Astrocyte (in vitro differentiated cells and primary cell): ENCODE measurements around the gene MARCHF9. TPM values are rescaled to one million over a fixed set of nuclear protein-coding genes. Genes with fewer than 3 reads are reported as not detected.

Experiments
- DNase-seq: peaks from one replicate; pipeline ENCODE4 v3.0.0-alpha.2; 2010; ENCODE audit warnings: low read depth
- FAIRE-seq: peaks from 2 replicates; lab custom pipeline; 2011; peaks lifted over from hg19 to GRCh38; lab: Jason Lieb, UNC
- H2AFZ ChIP-seq: 2 replicates; pipeline ENCODE4 v1.6.0; 2012; ENCODE audit warnings: low read depth, low read length, inconsistent platforms
- H3K27ac ChIP-seq: 2 replicates; pipeline ENCODE4 v1.5.1; 2011; ENCODE audit warnings: low read depth, low read length, inconsistent platforms
- H3K27me3 ChIP-seq: 2 replicates; pipeline ENCODE4 v1.6.0; 2011; ENCODE audit warnings: low read length, inconsistent platforms; ENCODE audit not compliant: insufficient read depth
- H3K36me3 ChIP-seq: 2 replicates; pipeline ENCODE4 v1.5.1; 2011; ENCODE audit warnings: low read length, inconsistent platforms; ENCODE audit not compliant: insufficient read depth
- H3K4me1 ChIP-seq: 2 replicates; pipeline ENCODE4 v1.5.1; 2011; ENCODE audit warnings: low read length, inconsistent platforms; ENCODE audit not compliant: insufficient read depth
- H3K4me2 ChIP-seq: 2 replicates; pipeline ENCODE4 v1.6.0; 2012; ENCODE audit warnings: low read length, inconsistent platforms
- H3K4me3 ChIP-seq: 2 replicates; pipeline ENCODE4 v1.5.1; 2011; ENCODE audit warnings: low read depth, mild to moderate bottlenecking, low read length, inconsistent platforms; ENCODE audit not compliant: insufficient read depth
- H3K79me2 ChIP-seq: 2 replicates; pipeline ENCODE4 v1.6.0; 2012; ENCODE audit warnings: mild to moderate bottlenecking, low read length, inconsistent platforms; ENCODE audit not compliant: insufficient read depth
- H3K9ac ChIP-seq: 2 replicates; pipeline ENCODE4 v1.6.0; 2012; ENCODE audit warnings: mild to moderate bottlenecking, low read length, inconsistent platforms
- H3K9me3 ChIP-seq: 2 replicates; pipeline ENCODE4 v1.5.1; 2012; ENCODE audit warnings: low read depth, mild to moderate bottlenecking, low read length, inconsistent platforms; ENCODE audit not compliant: insufficient read depth
- H4K20me1 ChIP-seq: 2 replicates; pipeline ENCODE4 v1.6.0; 2012; ENCODE audit warnings: low read length, inconsistent platforms; ENCODE audit not compliant: insufficient read depth
- H3K27ac Mint-ChIP-seq: one replicate; pipeline ENCODE4 v1.8.0; 2021; ENCODE audit warnings: mild to moderate bottlenecking, mixed read lengths; ENCODE audit not compliant: unreplicated experiment
- H3K27me3 Mint-ChIP-seq: one replicate; pipeline ENCODE4 v1.8.0; 2021; ENCODE audit warnings: low read depth, mixed read lengths; ENCODE audit not compliant: unreplicated experiment
- H3K36me3 Mint-ChIP-seq: one replicate; pipeline ENCODE4 v1.8.0; 2021; ENCODE audit warnings: low read depth, mixed read lengths; ENCODE audit not compliant: unreplicated experiment
- H3K4me1 Mint-ChIP-seq: one replicate; pipeline ENCODE4 v1.8.0; 2021; ENCODE audit warnings: low read depth, mixed read lengths; ENCODE audit not compliant: unreplicated experiment
- H3K4me3 Mint-ChIP-seq: one replicate; pipeline ENCODE4 v1.8.0; 2021; ENCODE audit warnings: mild to moderate bottlenecking, moderate library complexity, mixed read lengths; ENCODE audit not compliant: unreplicated experiment
- H3K9me3 Mint-ChIP-seq: one replicate; pipeline ENCODE4 v1.8.0; 2021; ENCODE audit warnings: mild to moderate bottlenecking, mixed read lengths; ENCODE audit not compliant: unreplicated experiment
- CTCF ChIP-seq: IDR thresholded peaks from 2 replicates; pipeline ENCODE4 v1.5.1; 2011; ENCODE audit warnings: low read depth, mild to moderate bottlenecking, inconsistent platforms, low read length, moderate library complexity; ENCODE audit not compliant: insufficient read depth
- EZH2 ChIP-seq: IDR thresholded peaks from 2 replicates; pipeline ENCODE4 v1.6.1; 2012; ENCODE audit warnings: mild to moderate bottlenecking, low read length, inconsistent platforms; ENCODE audit not compliant: insufficient read depth
- total RNA-seq: library from RNA; stranded (reverse); gene quantifications from 2 replicates; pipeline ENCODE4 v1.2.1, GENCODE V29; 2021

MARCHF9 gene
- total RNA-seq, 1 donor from 2014 or later, result 13.0 TPM

DNA sequence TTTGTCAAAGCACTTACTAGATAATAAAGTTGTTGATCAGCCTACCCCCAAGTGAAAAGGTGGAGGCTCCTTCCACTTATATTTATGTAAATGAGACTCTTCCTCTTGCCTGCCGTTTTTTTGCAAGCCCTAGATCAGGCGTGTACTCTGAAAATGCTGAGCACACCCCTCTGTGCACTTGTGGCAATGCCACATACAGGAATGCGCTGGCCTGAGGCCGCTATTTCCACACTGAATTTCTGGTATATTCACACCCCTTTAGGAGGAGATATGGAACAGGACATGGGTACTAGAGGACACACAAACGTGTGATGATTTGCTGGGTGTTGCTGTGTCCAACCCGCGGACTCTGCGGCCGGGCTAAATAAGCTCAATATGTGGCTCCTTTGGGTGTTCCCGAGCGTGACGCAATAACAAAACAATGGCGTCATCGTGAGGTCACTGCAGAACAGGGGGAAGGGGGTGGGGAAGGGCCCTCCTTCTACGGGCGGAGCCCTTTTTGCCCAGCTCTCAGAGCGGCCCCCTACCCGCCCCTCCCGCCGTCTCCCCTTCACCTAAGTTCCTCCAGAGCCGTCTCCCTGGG, 10.6 kb upstream of the MARCHF9 start:
- H3K9ac ChIP-seq, result peak overlapping the region; percentile 96
- DNase-seq (no peak), FAIRE-seq (no peak)
- Mint-ChIP-seq H3K9me3 (no peaks in the 10 kb centered on the region), H3K27ac (peak overlapping the region; percentile 97), H3K4me3 (peak overlapping the region; percentile 95), H3K27me3 (peaks cover 20% of the 10 kb centered on the region), H3K36me3 (peaks cover 28% of the 10 kb centered on the region), H3K4me1 (peaks cover 6% of the 10 kb centered on the region)
- no peaks in the 10 kb centered on the region for H4K20me1 ChIP-seq
- H3K9me3 ChIP-seq, result no peaks in the 10 kb centered on the region
- peak overlapping the region; percentile 93 for H3K27ac ChIP-seq
- TF ChIP-seq EZH2, result no peak
- TF ChIP-seq CTCF, result no peak
- peaks cover 12% of the 10 kb centered on the region for H3K79me2 ChIP-seq
- peaks cover 21% of the 10 kb centered on the region for H3K36me3 ChIP-seq
- peaks cover 5% of the 10 kb centered on the region for H3K4me1 ChIP-seq
- H3K4me3 ChIP-seq, result peak overlapping the region; percentile 77
- H3K27me3 ChIP-seq, result peaks cover 25% of the 10 kb centered on the region
- H3K4me2 ChIP-seq, result peak overlapping the region; percentile 97
- peak overlapping the region; percentile 35 for H2AFZ ChIP-seq

GRCh38 chr12:57744777-57745484, 10.0 kb upstream of the MARCHF9 start, which contains the start of gene TSPAN31:
TSPAN31 (plus strand) TSS chr12:57745039; CDS start chr12:57745155, 116 bp downstream.
- peak within 1 kb of the TSS; percentile 77 for H3K4me3 ChIP-seq
- peaks cover 18% of the 10 kb centered on the region for H3K27me3 ChIP-seq
- H3K36me3 Mint-ChIP-seq, result peaks cover 28% of the 10 kb centered on the region
- peak within 1 kb of the TSS; percentile 97 for H3K4me2 ChIP-seq
- H2AFZ ChIP-seq, result peak within 1 kb of the TSS; percentile 52
- peak within 1 kb of the TSS; percentile 93 for H3K27ac ChIP-seq
- DNase-seq (peak; percentile 97), FAIRE-seq (peak; percentile 37)
- peaks cover 5% of the 10 kb centered on the region for H3K4me1 ChIP-seq
- peaks cover 19% of the 10 kb centered on the region for H3K79me2 ChIP-seq
- peaks cover 21% of the 10 kb centered on the region for H3K36me3 ChIP-seq
- no peaks in the 10 kb centered on the region for H3K9me3 ChIP-seq
- H3K4me3 Mint-ChIP-seq, result peak within 1 kb of the TSS; percentile 95
- H3K27ac Mint-ChIP-seq, result peak within 1 kb of the TSS; percentile 97
- no peak for TF ChIP-seq CTCF
- no peak for TF ChIP-seq EZH2
- no peaks in the 10 kb centered on the region for H3K9me3 Mint-ChIP-seq
- H4K20me1 ChIP-seq, result no peaks in the 10 kb centered on the region
- H3K4me1 Mint-ChIP-seq, result peaks cover 5% of the 10 kb centered on the region
- H3K27me3 Mint-ChIP-seq, result peaks cover 13% of the 10 kb centered on the region
- H3K9ac ChIP-seq, result peak within 1 kb of the TSS; percentile 96
